ENCODE measurements around the gene AKAP1. TPM values are rescaled to one million over a fixed set of nuclear protein-coding genes. Genes with fewer than 3 reads are reported as not detected.

AKAP1 gene
- total RNA-seq, 6 donors from 2014 or later: 51.2 to 147 (median 79.4) TPM

DNA sequence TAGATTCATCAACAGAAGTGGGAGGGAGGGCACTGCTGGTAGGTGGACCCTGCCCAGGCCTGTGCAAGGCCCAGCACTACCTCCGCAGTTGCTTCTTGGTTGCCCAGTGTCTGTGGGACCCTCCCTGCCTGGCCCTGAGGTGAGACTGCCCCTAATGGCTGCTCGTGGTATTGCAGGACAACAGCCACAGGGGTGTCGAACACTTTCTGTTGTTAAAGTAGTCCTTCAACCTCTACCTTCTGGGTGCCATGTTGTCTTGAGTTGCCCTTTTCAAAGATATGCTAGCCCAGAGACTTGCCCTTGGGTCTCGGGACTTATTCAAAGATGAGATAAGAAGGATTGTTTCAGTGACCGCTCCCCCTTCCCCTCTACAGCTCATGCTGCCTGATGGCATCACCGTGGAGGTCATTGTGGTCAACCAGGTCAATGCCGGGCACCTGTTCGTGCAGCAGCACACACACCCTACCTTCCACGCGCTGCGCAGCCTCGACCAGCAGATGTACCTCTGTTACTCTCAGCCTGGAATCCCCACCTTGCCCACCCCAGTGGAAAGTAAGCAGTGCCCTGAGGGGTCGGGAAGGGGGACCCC is 29.1 kb downstream of the AKAP1 start:
- Histone ChIP-seq H3K4me3 (no peak overlapping the region), H3K27ac (no peak overlapping the region), H3K9me3 (no peaks in the 10 kb centered on the region), H3K36me3 (peaks cover 26 to 70% (median 60%) of the 10 kb centered on the region in 4 donors), H3K27me3 (no peaks in the 10 kb centered on the region), H3K4me1 (peaks cover 6 to 19% (median 12%) of the 10 kb centered on the region in 4 donors)
- WGBS, 2 donors: 89 to 92% methylated on average over 12 of the region's 13 CpGs
- DNase-seq (peak in 1 of 2 donors; percentile 44), ATAC-seq (ENCODE audit: low FRiP score in 2 of 2) (peak in 1 of 2 donors; percentile 62)
- TF ChIP-seq EP300 (IDR thresholded peaks at IDR 0.05) (no peak), POLR2AphosphoS5 (IDR thresholded peaks at IDR 0.05) (no peak), POLR2A (IDR thresholded peaks at IDR 0.05) (no peak)
- TF ChIP-seq, protein P1, sequence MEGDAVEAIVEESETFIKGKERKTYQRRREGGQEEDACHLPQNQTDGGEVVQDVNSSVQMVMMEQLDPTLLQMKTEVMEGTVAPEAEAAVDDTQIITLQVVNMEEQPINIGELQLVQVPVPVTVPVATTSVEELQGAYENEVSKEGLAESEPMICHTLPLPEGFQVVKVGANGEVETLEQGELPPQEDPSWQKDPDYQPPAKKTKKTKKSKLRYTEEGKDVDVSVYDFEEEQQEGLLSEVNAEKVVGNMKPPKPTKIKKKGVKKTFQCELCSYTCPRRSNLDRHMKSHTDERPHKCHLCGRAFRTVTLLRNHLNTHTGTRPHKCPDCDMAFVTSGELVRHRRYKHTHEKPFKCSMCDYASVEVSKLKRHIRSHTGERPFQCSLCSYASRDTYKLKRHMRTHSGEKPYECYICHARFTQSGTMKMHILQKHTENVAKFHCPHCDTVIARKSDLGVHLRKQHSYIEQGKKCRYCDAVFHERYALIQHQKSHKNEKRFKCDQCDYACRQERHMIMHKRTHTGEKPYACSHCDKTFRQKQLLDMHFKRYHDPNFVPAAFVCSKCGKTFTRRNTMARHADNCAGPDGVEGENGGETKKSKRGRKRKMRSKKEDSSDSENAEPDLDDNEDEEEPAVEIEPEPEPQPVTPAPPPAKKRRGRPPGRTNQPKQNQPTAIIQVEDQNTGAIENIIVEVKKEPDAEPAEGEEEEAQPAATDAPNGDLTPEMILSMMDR (IDR thresholded peaks at IDR 0.05): peak; percentile 74 to 77 (median 77)

DNA sequence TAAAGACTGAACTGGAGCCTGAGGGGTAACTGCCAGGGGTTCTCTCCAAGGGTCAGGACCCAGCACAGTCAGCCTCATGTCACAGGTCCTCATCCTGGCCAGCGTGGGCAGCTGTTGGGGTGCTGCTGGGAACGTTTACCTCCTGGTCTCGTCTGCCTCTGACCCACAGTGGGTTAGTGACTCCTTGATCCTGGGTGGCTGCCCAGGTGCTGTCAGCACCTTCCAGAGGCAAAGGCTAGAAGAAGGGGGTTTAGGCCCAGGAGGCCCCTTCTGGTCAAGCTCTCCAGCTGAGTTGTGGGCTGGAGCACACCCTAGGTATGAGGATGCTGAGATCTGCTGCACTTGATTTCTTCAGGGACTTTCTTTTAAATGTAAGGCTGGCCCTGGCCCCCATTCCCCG is 30.3 kb downstream of the AKAP1 start:
- Histone ChIP-seq H3K27ac (no peak overlapping the region), H3K27me3 (no peaks in the 10 kb centered on the region), H3K9me3 (no peaks in the 10 kb centered on the region), H3K4me3 (no peak overlapping the region), H3K36me3 (peaks cover 31 to 78% (median 69%) of the 10 kb centered on the region in 4 donors), H3K4me1 (peaks cover 0 to 7% (median 1%) of the 10 kb centered on the region in 4 donors)
- DNase-seq (no peak), ATAC-seq (ENCODE audit: low FRiP score in 2 of 2) (no peak)
- WGBS, 2 donors: 79 to 87% methylated on average over 4 of the region's 4 CpGs
- TF ChIP-seq, protein P1 (IDR thresholded peaks at IDR 0.05): no peak
- no peak for TF ChIP-seq EP300 (IDR thresholded peaks at IDR 0.05)
- no peak for TF ChIP-seq POLR2A (IDR thresholded peaks at IDR 0.05)
- TF ChIP-seq POLR2AphosphoS5 (IDR thresholded peaks at IDR 0.05): no peak

DNA sequence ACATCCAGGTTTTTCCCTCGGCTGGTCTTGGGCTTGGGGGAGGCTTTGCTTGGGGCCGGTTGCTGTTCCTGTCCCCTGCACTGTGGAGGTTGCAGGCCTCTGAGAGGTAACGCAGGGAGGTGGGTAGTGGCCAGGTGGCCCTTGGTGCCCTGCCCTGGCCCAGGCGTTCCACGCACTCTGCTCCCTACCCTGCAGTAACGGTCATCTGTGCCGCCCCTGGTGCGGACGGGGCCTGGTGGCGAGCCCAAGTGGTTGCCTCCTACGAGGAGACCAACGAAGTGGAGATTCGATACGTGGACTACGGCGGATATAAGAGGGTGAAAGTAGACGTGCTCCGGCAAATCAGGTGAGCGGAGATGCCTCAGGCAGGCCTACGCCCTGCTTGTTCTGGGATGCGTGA is 30.9 kb downstream of the AKAP1 start:
- Histone ChIP-seq H3K4me1 (peaks cover 0 to 2% (median 0%) of the 10 kb centered on the region in 4 donors), H3K36me3 (peaks cover 34 to 82% (median 70%) of the 10 kb centered on the region in 4 donors), H3K27ac (no peak overlapping the region), H3K27me3 (no peaks in the 10 kb centered on the region), H3K4me3 (no peak overlapping the region), H3K9me3 (no peaks in the 10 kb centered on the region)
- 96 to 97% methylated on average over 20 to 21 of the region's 21 CpGs for WGBS, 2 donors
- TF ChIP-seq POLR2A (IDR thresholded peaks at IDR 0.05) (no peak), EP300 (IDR thresholded peaks at IDR 0.05) (no peak), POLR2AphosphoS5 (IDR thresholded peaks at IDR 0.05) (no peak)
- TF ChIP-seq, protein P1 (IDR thresholded peaks at IDR 0.05): no peak
- no peak for ATAC-seq (ENCODE audit: low FRiP score in 2 of 2)
- peak in 1 of 2 donors; percentile 72 for DNase-seq

DNA sequence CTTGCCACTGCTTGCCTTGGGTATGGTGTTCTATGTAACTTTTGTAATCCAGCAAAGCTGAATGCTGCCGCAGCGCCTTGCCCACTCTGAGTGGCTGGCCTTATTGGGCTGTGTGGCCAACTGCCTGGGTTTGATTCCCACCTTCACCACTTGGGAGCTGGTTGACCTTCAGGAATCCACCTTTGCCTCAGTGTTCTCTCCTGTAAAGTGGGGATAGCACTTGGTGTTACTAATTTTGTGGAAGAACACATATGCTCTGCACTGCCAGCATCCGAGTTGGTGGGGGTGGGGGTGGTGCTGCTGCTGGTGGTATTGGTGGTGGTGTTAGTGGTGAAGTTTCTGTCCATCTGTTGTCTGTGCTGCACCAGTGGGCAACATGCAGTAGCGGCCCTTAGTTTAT is 32.8 kb downstream of the AKAP1 start:
- 97 to 100% methylated on average over 4 of the region's 4 CpGs for WGBS, 2 donors
- H3K36me3 ChIP-seq: peaks cover 35 to 84% (median 70%) of the 10 kb centered on the region in 4 donors

More for the DNA sequence above, 32.8 kb downstream of the AKAP1 start:
- Histone ChIP-seq H3K4me1 (no peaks in the 10 kb centered on the region), H3K27me3 (no peaks in the 10 kb centered on the region), H3K9me3 (no peaks in the 10 kb centered on the region), H3K4me3 (no peak overlapping the region), H3K27ac (no peak overlapping the region)
- TF ChIP-seq POLR2AphosphoS5 (IDR thresholded peaks at IDR 0.05): no peak
- TF ChIP-seq EP300 (IDR thresholded peaks at IDR 0.05): no peak
- no peak for TF ChIP-seq POLR2A (IDR thresholded peaks at IDR 0.05)
- TF ChIP-seq, protein P1 (IDR thresholded peaks at IDR 0.05): no peak
- ATAC-seq (ENCODE audit: low FRiP score in 2 of 2) (no peak), DNase-seq (no peak)

Data from upper lobe of left lung (tissue), 6 donors.